Stimulated activated CD8-positive, alpha-beta memory T cell treated with anti-CD3 and anti-CD28 coated beads, Interleukin-7, amount 100 ng/mL, for 1 hour (primary cell): ENCODE data around the gene C1QTNF2.
A peak's percentile ranks its signal among the peaks of the same experiment; 100 is the strongest.

ENCODE experiments used
- DNase-seq, 2 donors: peaks; one replicate each; pipeline ENCODE4 v3.0.0-alpha.2; 2020; ENCODE audit warnings: low read depth in 2 of 2

The C1QTNF2 gene

DNA sequence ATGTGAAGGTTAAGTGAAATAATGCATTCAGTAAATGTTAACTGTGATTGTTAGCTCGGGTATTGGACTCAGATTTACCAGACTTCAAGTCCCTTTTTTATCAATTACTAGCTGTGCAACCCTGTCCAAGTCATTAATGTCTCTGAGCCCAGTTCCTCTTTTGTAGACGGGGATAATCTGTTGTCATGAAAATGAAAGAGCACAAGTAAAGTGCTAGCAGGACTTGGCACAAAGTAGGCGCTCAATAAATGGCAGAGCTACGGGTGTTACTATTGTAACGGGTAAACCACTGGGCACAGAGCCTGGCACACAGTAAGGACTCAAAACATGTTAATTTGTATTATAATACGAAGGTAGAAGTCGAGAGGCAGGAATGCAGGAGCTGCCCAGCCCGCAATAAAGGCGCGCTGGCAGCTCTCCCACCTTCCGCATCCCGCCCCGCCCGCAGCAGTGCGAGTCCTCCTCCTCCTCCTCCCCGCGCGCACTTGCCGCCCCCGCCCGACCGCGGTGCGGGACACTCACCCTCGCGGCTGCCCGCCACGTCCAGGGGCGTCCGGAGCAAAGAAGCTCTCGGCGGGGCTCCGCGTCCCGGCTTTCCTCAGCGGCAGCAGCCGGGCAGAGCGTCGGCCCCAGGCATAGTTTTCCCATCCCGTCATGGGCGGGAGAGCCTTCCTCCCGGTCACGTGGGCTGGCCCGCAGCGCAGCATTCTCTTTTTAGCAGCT is at the start of gene C1QTNF2:
C1QTNF2 (minus strand) TSS at position 637 of the 723 bp plus-strand sequence. CDS start 15,615 bp downstream, outside the sequence.
- DNase-seq: no peak

DNA sequence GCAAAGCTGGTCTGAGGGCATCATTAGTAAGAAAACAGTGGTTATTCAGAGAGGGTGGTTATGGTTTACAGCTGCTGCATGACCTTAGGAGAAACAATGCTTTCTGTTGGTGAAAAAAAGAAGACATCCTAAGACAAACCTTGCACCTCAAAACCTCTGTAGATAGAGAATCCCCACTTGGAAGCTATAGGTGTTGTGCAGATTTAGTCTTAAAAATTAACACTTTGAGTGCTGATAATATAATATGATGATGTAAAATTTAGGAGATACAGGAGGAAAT is 49.8 kb upstream of the C1QTNF2 start:
- DNase-seq: no peak

GRCh38 chr5:160419458-160420330 is 49.3 kb upstream of the C1QTNF2 start:
- DNase-seq: no peak

GRCh38 chr5:160418561-160419457 is 48.4 kb upstream of the C1QTNF2 start, which contains the start of gene SLU7:
SLU7 (minus strand) TSS chr5:160419081; CDS start chr5:160415294, 3,787 bp downstream.
- DNase-seq: peak; percentile 86 to 89

GRCh38 chr5:160399402-160400353 is 29.3 kb upstream of the C1QTNF2 start, which contains the start of gene FAM200C:
FAM200C (minus strand) TSS chr5:160400054; CDS start chr5:160395490, 4,564 bp downstream.
- peak; percentile 20 to 35 for DNase-seq

DNA sequence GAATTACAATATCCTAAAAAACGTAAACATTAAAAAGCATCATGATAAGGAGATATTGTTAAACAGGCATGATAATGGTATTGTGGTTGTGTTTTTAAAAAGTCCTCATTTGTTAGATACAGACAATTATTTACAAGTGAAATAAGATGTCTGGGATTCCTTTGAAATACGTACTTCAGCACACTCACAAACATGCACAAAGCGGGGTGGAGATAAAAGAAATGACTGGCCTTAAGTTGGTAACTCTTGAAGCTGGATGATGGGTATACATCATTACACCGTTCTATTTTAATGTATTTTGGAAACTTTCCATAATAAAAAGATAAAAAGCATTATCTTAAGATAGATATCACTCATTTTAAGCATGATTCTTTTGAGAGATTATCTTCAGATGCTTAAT is 28.4 kb upstream of the C1QTNF2 start:
- no peak for DNase-seq

GRCh38 chr5:160397492-160397891 is 27.1 kb upstream of the C1QTNF2 start:
- no peak for DNase-seq

DNA sequence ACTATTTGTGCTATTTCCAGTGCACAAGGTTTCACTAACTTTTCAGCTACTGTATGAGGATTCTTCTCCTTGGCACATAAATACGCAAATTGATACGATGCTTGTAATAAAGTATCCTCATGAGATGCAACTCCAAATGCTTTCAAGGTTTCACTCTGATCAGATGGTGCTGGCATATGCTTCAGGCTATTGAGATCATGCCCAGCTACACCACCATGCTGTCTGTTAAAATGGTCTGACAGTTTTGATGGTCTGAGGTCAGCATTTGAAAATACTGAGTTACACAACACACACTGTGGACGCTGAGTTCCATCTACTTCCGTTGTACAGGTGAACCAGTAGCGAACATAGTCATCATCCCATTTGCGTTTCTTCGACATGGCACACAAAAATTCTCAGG is 24.7 kb upstream of the C1QTNF2 start:
- DNase-seq: no peak

DNA sequence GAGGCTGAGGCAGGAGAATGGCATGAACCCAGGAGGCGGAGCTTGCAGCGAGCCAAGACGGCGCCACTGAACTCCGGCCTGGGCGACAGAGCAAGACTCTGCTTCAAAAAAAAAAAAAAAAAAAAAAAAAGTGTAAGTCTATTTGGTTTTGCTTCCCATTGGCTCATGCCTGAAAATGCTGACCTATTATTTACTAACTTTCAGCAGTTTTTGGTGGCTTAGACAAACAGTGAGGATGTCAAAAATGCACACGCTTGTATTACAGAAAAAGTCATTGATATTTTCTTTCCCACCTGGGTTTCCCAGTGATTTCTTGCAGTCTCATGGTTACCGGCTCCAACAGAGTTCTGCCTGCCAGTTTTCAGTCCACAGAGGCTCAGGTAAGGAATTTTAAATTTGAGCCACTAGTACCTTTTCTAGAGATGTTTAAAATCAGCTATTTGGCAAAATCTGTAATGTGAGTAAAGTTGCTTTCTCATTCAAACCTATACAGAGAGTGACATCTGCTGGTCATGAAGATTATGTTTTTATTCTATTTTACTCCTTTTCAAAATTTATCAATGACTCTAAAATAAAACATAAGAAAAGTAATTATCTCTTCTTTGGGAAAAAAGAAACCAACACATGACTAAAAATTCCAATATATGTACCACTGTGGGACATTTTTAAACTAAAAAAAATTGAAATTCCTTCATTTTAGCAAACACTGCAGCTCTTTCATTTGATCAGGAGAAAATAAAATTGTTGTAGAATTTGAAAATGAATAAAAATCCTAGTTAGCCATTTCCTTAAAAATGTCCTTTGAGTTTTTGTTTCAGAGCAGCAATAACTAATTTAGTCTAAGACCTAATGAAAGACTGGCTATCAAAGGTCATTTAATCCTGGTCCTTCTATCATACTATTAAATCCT is 20.6 kb upstream of the C1QTNF2 start:
- no peak for DNase-seq

GRCh38 chr5:160387445-160387844 is 17.0 kb upstream of the C1QTNF2 start:
- DNase-seq: no peak

- DNase-seq: no peak
These were observed 15.1 kb upstream of the C1QTNF2 start for GRCh38 chr5:160385496-160385895.

GRCh38 chr5:160384681-160385080 is 14.3 kb upstream of the C1QTNF2 start:
- no peak for DNase-seq

DNA sequence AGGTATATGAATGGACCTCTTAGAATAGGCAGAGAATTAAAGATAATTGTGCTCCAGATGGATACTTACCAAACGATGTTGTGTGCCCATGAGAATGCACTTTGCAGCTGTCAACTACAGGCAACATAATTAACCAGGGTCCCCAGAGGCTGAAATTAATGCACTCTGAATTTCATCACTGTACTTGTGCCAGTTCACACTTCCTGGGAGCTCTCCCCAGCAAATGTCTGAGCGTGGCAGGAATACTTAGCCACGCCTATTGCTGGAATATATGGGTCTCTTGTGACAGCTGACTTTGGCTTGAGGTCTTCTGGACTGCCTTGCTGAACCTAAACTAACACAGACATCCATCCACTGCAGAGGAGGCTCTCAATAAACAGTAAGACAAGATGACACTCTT is 11.9 kb upstream of the C1QTNF2 start:
- DNase-seq: no peak

DNA sequence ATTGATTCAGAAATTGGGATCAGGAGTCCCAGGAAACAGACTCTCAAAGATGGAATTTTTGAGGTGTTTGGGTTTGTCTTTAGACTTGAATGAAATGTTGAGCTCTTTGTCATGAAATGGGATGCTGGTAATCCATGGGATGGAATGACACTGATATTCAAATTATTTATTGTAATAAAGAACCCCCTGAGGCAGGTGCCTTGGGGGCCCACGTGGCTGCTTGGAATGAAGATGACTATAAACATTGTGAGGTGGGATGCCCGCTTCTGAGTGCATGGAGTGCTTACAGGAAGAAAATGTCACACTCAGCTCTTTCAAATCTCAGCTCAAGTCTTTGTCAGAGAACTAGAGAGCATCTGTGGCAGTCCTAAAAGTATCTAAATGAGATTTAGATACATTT is 9.6 kb upstream of the C1QTNF2 start:
- no peak for DNase-seq

DNA sequence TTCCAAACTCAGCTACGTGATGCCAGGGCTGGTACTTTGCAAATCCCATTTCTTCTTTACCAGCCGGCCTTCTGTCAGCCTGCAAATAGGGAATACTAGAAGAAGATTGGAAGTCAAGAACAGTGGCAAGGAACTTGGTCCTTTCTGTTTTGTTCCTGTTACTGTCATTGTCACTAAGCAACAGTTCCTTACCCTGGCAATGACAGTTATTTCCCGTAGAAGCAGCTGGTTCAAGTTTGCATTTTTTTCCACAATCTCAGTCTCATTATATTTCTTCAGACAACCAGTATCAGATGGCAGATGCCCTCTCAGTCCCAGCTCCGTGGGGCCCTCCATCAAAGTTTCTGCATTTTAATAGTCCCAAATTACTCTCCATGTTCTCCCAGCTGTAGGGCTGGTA is 9.1 kb upstream of the C1QTNF2 start:
- DNase-seq: no peak

- no peak for DNase-seq
These were observed 7.9 kb upstream of the C1QTNF2 start for GRCh38 chr5:160378330-160378729.

DNA sequence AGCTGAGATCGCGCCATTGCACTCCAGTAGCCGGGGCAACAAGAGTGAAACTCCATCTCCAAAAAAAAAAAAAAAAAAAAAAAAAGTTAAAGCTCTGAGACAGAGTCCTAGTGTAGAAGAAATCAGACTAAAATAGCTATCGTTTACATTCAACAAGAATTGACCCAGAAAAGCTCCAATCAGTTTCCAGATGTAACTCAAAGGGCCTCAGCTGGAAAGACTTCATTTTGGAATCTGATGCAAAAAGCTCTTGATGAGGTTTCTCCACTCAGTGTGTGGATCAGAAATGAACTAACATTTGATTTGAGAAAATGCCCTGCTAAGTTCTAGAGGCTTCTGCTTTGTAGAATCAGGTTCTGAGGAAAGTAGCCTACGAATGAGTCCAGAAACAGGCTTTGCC is 7.2 kb upstream of the C1QTNF2 start:
- DNase-seq: no peak

DNA sequence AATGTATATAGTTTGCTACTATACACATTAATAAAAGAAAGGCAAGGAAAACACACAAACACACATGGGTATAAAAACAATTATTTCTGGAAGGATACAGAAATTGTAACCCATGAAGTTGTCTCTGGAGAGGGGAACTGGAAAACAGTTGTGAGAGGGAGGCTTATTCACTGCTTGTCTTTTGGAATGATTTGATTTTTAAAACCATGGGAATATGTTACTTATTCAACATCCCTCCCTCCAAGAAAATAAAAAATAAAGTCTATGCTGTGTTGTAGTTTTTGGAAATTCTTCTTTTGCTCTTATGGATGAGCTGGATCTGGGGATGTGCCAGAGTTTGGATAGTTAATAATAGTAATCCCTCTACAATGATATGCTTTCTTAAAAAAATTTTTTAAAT is 6.0 kb upstream of the C1QTNF2 start:
- no peak for DNase-seq

DNA sequence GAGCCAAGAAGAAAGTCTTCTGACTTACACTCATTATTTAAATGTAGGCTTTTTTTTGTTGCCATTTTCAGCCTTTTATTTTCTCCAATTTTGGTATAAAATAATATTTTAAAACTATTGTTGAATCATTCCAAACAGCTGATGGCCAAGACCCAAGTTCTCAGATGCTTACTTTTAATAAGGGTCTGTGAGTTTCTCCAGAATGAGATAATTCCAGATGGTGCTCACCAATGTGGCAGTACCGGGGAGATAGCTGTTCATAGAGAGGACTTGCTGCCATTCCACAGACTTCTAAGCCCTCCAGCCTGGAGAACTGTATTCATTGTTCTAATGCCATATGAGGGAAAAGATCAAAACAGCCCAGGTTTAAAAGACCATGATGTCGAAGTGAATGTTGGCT is 5.3 kb upstream of the C1QTNF2 start:
- DNase-seq: no peak

DNA sequence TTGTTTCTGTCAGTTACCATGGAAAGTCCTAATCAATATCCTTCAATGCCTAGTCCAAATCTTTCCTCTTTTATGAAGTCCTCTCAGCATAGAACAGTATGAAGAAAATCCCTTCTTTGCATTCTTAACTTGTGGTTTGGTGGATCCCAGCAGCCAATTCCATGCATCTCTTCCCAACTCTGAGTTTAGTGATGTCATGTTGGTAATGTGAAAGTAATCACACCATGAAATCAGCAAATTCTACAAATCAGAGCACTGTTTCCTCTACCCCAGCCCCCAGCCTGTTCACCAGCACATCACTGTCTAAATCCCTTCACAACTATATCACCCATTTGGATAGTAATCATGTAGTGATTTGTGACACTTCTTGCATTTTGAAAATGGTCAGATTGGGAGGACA is 4.7 kb upstream of the C1QTNF2 start:
- no peak for DNase-seq
